Measurements from ENCODE around the gene PARP4. TPM values are rescaled to one million over a fixed set of nuclear protein-coding genes. Genes with fewer than 3 reads are reported as not detected.

The PARP4 gene
- total and polyA plus RNA-seq, 2 of the 13 experiments (the other 11 are each of a cell fraction or from before 2014, with no cell fraction given) = 40.5 to 42.6 TPM

DNA sequence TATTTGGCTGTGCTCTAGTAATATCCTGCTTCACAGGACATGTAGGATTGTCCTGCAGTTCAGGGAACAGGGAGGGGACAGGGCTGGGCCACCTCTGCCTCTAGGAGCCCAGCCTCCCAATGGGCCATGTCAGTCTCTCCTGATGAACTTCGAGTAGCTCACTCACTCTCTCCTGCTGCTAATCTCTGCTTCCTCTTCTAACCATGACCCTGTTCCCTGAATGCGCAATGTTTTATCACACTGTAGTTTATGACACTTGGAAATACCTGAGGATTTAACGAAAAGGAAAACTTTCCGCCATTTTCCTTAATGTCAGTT lies 9.2 kb downstream of the PARP4 start:
- no peak overlapping the region for H3K9ac ChIP-seq (ENCODE audit: insufficient read depth, low read depth, low read length)
- DNase-seq (ENCODE audit: low spot score) (no peak), FAIRE-seq (no peak), ATAC-seq (peak; percentile 22)
- no peak overlapping the region for H3K27ac ChIP-seq (ENCODE audit: extremely low read length, insufficient read depth, low read length)
- TF ChIP-seq TEAD3 (CRISPR knock-in tag; optimal IDR thresholded peaks at IDR 0.05; ENCODE audit: borderline replicate concordance) = no peak
- TF ChIP-seq, protein P1, sequence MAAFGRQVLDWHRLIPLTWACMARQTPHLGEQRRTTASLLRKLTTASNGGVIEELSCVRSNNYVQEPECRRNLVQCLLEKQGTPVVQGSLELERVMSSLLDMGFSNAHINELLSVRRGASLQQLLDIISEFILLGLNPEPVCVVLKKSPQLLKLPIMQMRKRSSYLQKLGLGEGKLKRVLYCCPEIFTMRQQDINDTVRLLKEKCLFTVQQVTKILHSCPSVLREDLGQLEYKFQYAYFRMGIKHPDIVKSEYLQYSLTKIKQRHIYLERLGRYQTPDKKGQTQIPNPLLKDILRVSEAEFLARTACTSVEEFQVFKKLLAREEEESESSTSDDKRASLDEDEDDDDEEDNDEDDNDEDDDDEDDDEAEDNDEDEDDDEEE (CRISPR knock-in tag; IDR thresholded peaks at IDR 0.05) = no peak
- TF ChIP-seq MBD4 (IDR thresholded peaks at IDR 0.05; ENCODE audit: borderline replicate concordance, low read length) = no peak
- TF ChIP-seq TBL1XR1 (IDR thresholded peaks at IDR 0.05; ENCODE audit: borderline replicate concordance, low read length, partially characterized antibody) = no peak
- no peak for TF ChIP-seq HOXA7 (CRISPR knock-in tag; IDR thresholded peaks at IDR 0.05)
- no peak overlapping the region for H3K4me2 ChIP-seq (ENCODE audit: low read depth, low read length)
- no peaks in the 10 kb centered on the region for H3K27me3 ChIP-seq (ENCODE audit: control insufficient read depth in 1 of 2, insufficient read depth in 2 of 2, low read length in 2 of 2)
- in situ Hi-C loops (cut with HindIII; ENCODE audit: extremely low pct_ligation_motif_present, low pct_unique_long_range_greater_than_20kb) (no loop called here), intact Hi-C loops (cut with micrococcal nuclease; ENCODE audit: unreplicated experiment) (no loop called here)
- H3K36me3 ChIP-seq (replicated peaks in 1 of 2; ENCODE audit: control insufficient read depth in 1 of 2, insufficient read depth in 2 of 2, low read length in 2 of 2) = peaks cover 5 to 34% of the 10 kb centered on the region in 2 experiments; a peak in 4 of 5 replicates
- H3K4me3 ChIP-seq (replicated peaks in 1 of 3; ENCODE audit: insufficient read depth in 1 of 3, low read depth in 2 of 3, low read length in 3 of 3) = no peak overlapping the region
- peaks cover 34% of the 10 kb centered on the region for H3K79me2 ChIP-seq (ENCODE audit: insufficient read depth, low read length)
- peaks cover 15% of the 10 kb centered on the region for H3K4me1 ChIP-seq (ENCODE audit: insufficient read depth, low read length)
- H3K9me3 ChIP-seq (ENCODE audit: low read length) = no peaks in the 10 kb centered on the region
- no peak overlapping the region for H2AFZ ChIP-seq (ENCODE audit: low read length)
- WGBS (ENCODE audit: low lambda C conversion rate) = 97% methylated on average over 4 of the region's 4 CpGs
- 0 out of 2 replicates have a peak, but pooled peaks cover 6% of the 10 kb centered on the region for H4K20me1 ChIP-seq (ENCODE audit: insufficient read depth, low read length)
- ChIA-PET POLR2A (interaction anchor here (2.5 kb wide), 1 partner anchor 8 kb away, joined by 22 read pairs; the partner anchor contains the start of gene PARP4), CTCF (ENCODE audit: low intra/inter-chr PET ratio, low total read pairs) (no interaction called here)
- no TSS peak for BruUV-seq (replicated peaks)

- Histone ChIP-seq H3K9ac (ENCODE audit: insufficient read depth, low read depth, low read length) (no peak overlapping the region), H3K79me2 (ENCODE audit: insufficient read depth, low read length) (peaks cover 28% of the 10 kb centered on the region), H3K4me3 (replicated peaks in 1 of 3; ENCODE audit: insufficient read depth in 1 of 3, low read depth in 2 of 3, low read length in 3 of 3) (no peak overlapping the region), H3K27me3 (ENCODE audit: control insufficient read depth in 1 of 2, insufficient read depth in 2 of 2, low read length in 2 of 2) (no peaks in the 10 kb centered on the region), H2AFZ (ENCODE audit: low read length) (no peak overlapping the region), H3K27ac (ENCODE audit: extremely low read length, insufficient read depth, low read length) (no peak overlapping the region), H3K9me3 (ENCODE audit: low read length) (no peaks in the 10 kb centered on the region), H3K4me2 (ENCODE audit: low read depth, low read length) (no peak overlapping the region; the same call in 1 of the 2 replicates), H4K20me1 (ENCODE audit: insufficient read depth, low read length) (0 out of 2 replicates have a peak, but pooled peaks cover 6% of the 10 kb centered on the region), H3K36me3 (replicated peaks in 1 of 2; ENCODE audit: control insufficient read depth in 1 of 2, insufficient read depth in 2 of 2, low read length in 2 of 2) (peaks cover 7 to 37% of the 10 kb centered on the region in 2 experiments; a peak in 4 of 5 replicates), H3K4me1 (ENCODE audit: insufficient read depth, low read length) (peaks cover 19% of the 10 kb centered on the region)
- DNase-seq (ENCODE audit: low spot score) = peak; percentile 48
- peak; percentile 85 for ATAC-seq
- intact Hi-C loops (cut with micrococcal nuclease; ENCODE audit: unreplicated experiment) = no loop called here
- 80% methylated on average over 8 of the region's 8 CpGs for WGBS (ENCODE audit: low lambda C conversion rate)
- POLR2A ChIA-PET = interaction anchor here (2.5 kb wide), 1 partner anchor 9 kb away, joined by 22 read pairs; the partner anchor contains the start of gene PARP4
- CTCF ChIA-PET (ENCODE audit: low intra/inter-chr PET ratio, low total read pairs) = no interaction called here
- no peak for FAIRE-seq
- in situ Hi-C loops (cut with HindIII; ENCODE audit: extremely low pct_ligation_motif_present, low pct_unique_long_range_greater_than_20kb) = no loop called here
- TF ChIP-seq FOXA3 (CRISPR knock-in tag; IDR thresholded peaks at IDR 0.05) = 0 out of 2 replicates have a peak, but pooled peaks have one; percentile 21
- no peak for TF ChIP-seq ZNF75D (CRISPR knock-in tag; IDR thresholded peaks at IDR 0.05; ENCODE audit: borderline replicate concordance)
- peak; percentile 83 for TF ChIP-seq FOSL2 (CRISPR knock-in tag; IDR thresholded peaks at IDR 0.05)
- 0 out of 2 replicates have a peak, but pooled peaks have one; percentile 13 for TF ChIP-seq MAFF (IDR thresholded peaks at IDR 0.05; ENCODE audit: low read depth, low read length)
- TF ChIP-seq FOXA1 (IDR thresholded peaks at IDR 0.05) = no peak
- TF ChIP-seq FOXA1 (CRISPR knock-in tag; IDR thresholded peaks at IDR 0.05) = 0 out of 2 replicates have a peak, but pooled peaks have one; percentile 10
- 0 out of 4 replicates have a peak, but pooled peaks of 1 of the 2 experiments have one; percentile 34 for TF ChIP-seq MAFK (conservative IDR thresholded peaks at IDR 0.05 in 1 of 2, IDR thresholded peaks at IDR 0.05 in 1 of 2; ENCODE audit: low read length in 2 of 2)
- TF ChIP-seq SAP130 (CRISPR knock-in tag; IDR thresholded peaks at IDR 0.05; ENCODE audit: low read depth) = peak; percentile 33
- TF ChIP-seq ZNF460 (CRISPR knock-in tag; IDR thresholded peaks at IDR 0.05; ENCODE audit: borderline replicate concordance) = no peak
- no peak for TF ChIP-seq SRSF1 (optimal IDR thresholded peaks at IDR 0.05; ENCODE audit: low read depth, low read length)
- TF ChIP-seq PRPF4 (IDR thresholded peaks at IDR 0.05; ENCODE audit: low read depth, low read length, poor library complexity, severe bottlenecking) = no peak
- TSS peak; percentile 25 for BruUV-seq (replicated peaks)
Observed at GRCh38 chr13:24502533-24503378, 9.8 kb downstream of the PARP4 start.
